Measurements from ENCODE around the gene CARD14.
"Not testable (repeated sequence)": the region's sequence is repeated elsewhere in the genome, so short reads cannot be mapped to it uniquely, and the experiment has no call there.

GRCh38 chr17:80155600-80155999, 14.2 kb upstream of the CARD14 start:
- not testable (repeated sequence) for TF ChIP-seq CTCF (conservative IDR thresholded peaks at IDR 0.05; ENCODE audit: low read depth, low read length); EZH2 (IDR thresholded peaks at IDR 0.05; ENCODE audit: borderline replicate concordance, low read depth, low read length, poor library complexity, severe bottlenecking)
